Measurements from ENCODE around the gene PDE8B. TPM values are rescaled to one million over a fixed set of nuclear protein-coding genes. Genes with fewer than 3 reads are reported as not detected.

The PDE8B gene
- total RNA-seq, 1 experiment from 2014 or later, result 0.54 TPM

- DNase-seq, result no peak
- Mint-ChIP-seq H3K9me3 (ENCODE audit: low read depth, unreplicated experiment) (peaks cover 8% of the 10 kb centered on the region), H3K4me3 (ENCODE audit: low read depth, unreplicated experiment) (no peak overlapping the region), H3K27me3 (ENCODE audit: unreplicated experiment) (peaks cover 24% of the 10 kb centered on the region), H3K27ac (ENCODE audit: unreplicated experiment) (no peak overlapping the region), H3K36me3 (ENCODE audit: insufficient read depth, unreplicated experiment) (no peaks in the 10 kb centered on the region), H3K4me1 (ENCODE audit: low read depth, unreplicated experiment) (peaks cover 9% of the 10 kb centered on the region)
- intact Hi-C loops (cut with micrococcal nuclease; ENCODE audit: unreplicated experiment), result loop anchor here (10.0 kb wide), 2 partner anchors 203 to 263 kb away; partner anchors contain the start of gene WDR41
- BruUV-seq (replicated peaks), result no TSS peak
- CTCF ChIA-PET, result interaction anchor here (0.6 kb wide), 1 partner anchor 43 kb away, joined by 3 read pairs; no protein-coding TSS in a partner anchor
- TF ChIP-seq, protein P1, sequence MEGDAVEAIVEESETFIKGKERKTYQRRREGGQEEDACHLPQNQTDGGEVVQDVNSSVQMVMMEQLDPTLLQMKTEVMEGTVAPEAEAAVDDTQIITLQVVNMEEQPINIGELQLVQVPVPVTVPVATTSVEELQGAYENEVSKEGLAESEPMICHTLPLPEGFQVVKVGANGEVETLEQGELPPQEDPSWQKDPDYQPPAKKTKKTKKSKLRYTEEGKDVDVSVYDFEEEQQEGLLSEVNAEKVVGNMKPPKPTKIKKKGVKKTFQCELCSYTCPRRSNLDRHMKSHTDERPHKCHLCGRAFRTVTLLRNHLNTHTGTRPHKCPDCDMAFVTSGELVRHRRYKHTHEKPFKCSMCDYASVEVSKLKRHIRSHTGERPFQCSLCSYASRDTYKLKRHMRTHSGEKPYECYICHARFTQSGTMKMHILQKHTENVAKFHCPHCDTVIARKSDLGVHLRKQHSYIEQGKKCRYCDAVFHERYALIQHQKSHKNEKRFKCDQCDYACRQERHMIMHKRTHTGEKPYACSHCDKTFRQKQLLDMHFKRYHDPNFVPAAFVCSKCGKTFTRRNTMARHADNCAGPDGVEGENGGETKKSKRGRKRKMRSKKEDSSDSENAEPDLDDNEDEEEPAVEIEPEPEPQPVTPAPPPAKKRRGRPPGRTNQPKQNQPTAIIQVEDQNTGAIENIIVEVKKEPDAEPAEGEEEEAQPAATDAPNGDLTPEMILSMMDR (IDR thresholded peaks at IDR 0.05; ENCODE audit: unreplicated experiment), result no peak
These were observed 21.1 kb downstream of the PDE8B start for GRCh38 chr5:77231471-77232138.

GRCh38 chr5:77232574-77233358 is 22.3 kb downstream of the PDE8B start:
- CTCF ChIA-PET, result interaction anchor here (0.6 kb wide), 1 partner anchor 45 kb away, joined by 3 read pairs; no protein-coding TSS in a partner anchor
- TF ChIP-seq, protein P1 (IDR thresholded peaks at IDR 0.05; ENCODE audit: unreplicated experiment), result no peak
- intact Hi-C loops (cut with micrococcal nuclease; ENCODE audit: unreplicated experiment), result loop anchor here (10.0 kb wide), 2 partner anchors 202 to 262 kb away; partner anchors contain the start of gene WDR41
- Mint-ChIP-seq H3K4me1 (ENCODE audit: low read depth, unreplicated experiment) (peaks cover 9% of the 10 kb centered on the region), H3K36me3 (ENCODE audit: insufficient read depth, unreplicated experiment) (no peaks in the 10 kb centered on the region), H3K9me3 (ENCODE audit: low read depth, unreplicated experiment) (peaks cover 8% of the 10 kb centered on the region), H3K4me3 (ENCODE audit: low read depth, unreplicated experiment) (no peak overlapping the region), H3K27ac (ENCODE audit: unreplicated experiment) (no peak overlapping the region), H3K27me3 (ENCODE audit: unreplicated experiment) (peaks cover 27% of the 10 kb centered on the region)
- BruUV-seq (replicated peaks), result no TSS peak
- no peak for DNase-seq

DNA sequence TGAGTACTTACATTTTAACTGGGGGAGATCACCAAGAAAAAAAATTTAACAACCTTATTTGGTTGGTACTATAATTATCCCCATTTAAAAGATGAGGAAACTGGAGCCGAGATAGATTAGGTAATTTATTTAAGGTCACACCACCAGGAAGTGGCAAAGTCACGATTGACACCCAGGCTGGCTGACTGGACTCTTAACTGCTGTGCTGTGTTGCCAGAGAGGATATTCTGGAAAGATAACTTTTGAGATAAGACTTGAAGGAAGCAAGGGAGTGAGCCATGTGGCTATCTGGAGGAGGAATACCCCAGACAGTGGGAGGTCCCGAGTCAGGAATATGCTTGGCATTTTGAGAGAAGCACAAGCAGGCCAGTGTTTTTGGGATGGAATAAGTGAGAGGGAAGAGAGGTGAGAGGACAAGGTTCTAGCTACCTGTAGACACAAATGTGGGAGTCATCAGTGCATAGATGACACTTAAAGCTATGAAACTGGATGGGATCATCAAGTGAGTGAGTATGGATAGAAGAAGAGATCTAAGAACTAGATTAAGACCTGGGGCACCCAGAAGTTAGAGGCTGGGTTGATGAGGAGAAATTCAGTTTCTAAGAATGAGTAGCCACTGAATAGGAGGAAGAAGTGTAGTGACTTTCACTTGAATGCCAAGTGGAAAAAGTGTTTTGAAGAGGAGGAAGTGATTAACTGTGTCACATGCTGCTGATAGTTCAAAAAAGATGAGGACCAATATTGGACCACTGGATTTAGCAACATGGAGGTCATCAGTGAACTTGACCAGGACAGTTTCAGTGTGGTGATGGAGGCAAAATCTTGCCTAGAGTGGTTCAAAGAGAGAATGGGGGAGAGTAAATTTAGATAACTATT is 25.6 kb downstream of the PDE8B start:
- DNase-seq, result no peak
- H3K4me3 Mint-ChIP-seq (ENCODE audit: low read depth, unreplicated experiment), result no peak overlapping the region
- peaks cover 18% of the 10 kb centered on the region for H3K27me3 Mint-ChIP-seq (ENCODE audit: unreplicated experiment)
- CTCF ChIA-PET, result no interaction called here
- no peak overlapping the region for H3K27ac Mint-ChIP-seq (ENCODE audit: unreplicated experiment)
- intact Hi-C loops (cut with micrococcal nuclease; ENCODE audit: unreplicated experiment), result loop anchor here (10.0 kb wide), 2 partner anchors 199 to 259 kb away; partner anchors contain the start of gene WDR41
- no peaks in the 10 kb centered on the region for H3K36me3 Mint-ChIP-seq (ENCODE audit: insufficient read depth, unreplicated experiment)
- TF ChIP-seq, protein P1 (IDR thresholded peaks at IDR 0.05; ENCODE audit: unreplicated experiment), result no peak
- H3K9me3 Mint-ChIP-seq (ENCODE audit: low read depth, unreplicated experiment), result peaks cover 6% of the 10 kb centered on the region
- H3K4me1 Mint-ChIP-seq (ENCODE audit: low read depth, unreplicated experiment), result peaks cover 9% of the 10 kb centered on the region
- BruUV-seq (replicated peaks), result no TSS peak
